Gastrocnemius medialis (tissue), 4 donors: Measurements from ENCODE around the gene HTT-AS.

Experiments used
- POLR2A ChIP-seq, 2 donors: fragments of 450-650 bp; IDR thresholded peaks; one replicate each; pipeline ENCODE4 v1.6.1; 2017; ENCODE audit warnings: antibody characterized with exemption in 2 of 2, mild to moderate bottlenecking in 2 of 2, moderate library complexity in 2 of 2
- TF ChIP-seq, protein P1 (sequence below), 5 experiments: fragments of 450-650 bp in 3 of 5; fragments of 200-600 bp in 2 of 5; sonication (generic) in 2 of 5; IDR thresholded peaks in 4 of 5; conservative IDR thresholded peaks in 1 of 5; 1 replicate in 4 of 5; 2 replicates in 1 of 5; pipeline ENCODE4 v1.5.1; 2016 to 2019; ENCODE audit warnings: antibody characterized with exemption in 5 of 5, mild to moderate bottlenecking in 3 of 5, moderate library complexity in 3 of 5

GRCh38 chr4:3021127-3021526, 53.2 kb downstream of the HTT-AS start:
- no peak for TF ChIP-seq POLR2A (IDR thresholded peaks at IDR 0.05)
- TF ChIP-seq, protein P1, sequence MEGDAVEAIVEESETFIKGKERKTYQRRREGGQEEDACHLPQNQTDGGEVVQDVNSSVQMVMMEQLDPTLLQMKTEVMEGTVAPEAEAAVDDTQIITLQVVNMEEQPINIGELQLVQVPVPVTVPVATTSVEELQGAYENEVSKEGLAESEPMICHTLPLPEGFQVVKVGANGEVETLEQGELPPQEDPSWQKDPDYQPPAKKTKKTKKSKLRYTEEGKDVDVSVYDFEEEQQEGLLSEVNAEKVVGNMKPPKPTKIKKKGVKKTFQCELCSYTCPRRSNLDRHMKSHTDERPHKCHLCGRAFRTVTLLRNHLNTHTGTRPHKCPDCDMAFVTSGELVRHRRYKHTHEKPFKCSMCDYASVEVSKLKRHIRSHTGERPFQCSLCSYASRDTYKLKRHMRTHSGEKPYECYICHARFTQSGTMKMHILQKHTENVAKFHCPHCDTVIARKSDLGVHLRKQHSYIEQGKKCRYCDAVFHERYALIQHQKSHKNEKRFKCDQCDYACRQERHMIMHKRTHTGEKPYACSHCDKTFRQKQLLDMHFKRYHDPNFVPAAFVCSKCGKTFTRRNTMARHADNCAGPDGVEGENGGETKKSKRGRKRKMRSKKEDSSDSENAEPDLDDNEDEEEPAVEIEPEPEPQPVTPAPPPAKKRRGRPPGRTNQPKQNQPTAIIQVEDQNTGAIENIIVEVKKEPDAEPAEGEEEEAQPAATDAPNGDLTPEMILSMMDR (IDR thresholded peaks at IDR 0.05 in 4 of 5, conservative IDR thresholded peaks at IDR 0.05 in 1 of 5) = no peak
